Peyer's patch (tissue), 4 donors: Measurements from ENCODE around the gene ABCA5. TPM values are rescaled to one million over a fixed set of nuclear protein-coding genes. Genes with fewer than 3 reads are reported as not detected.

Experiments used
- DNase-seq, 3 donors: peaks; one replicate each; pipeline ENCODE4 v3.0.0-alpha.2; 2017 to 2019
- H3K27ac ChIP-seq, 4 donors: fragments of 200-600 bp; sonication (generic); one replicate each; pipeline ENCODE4 v1.5.1; 2016 to 2019
- H3K27me3 ChIP-seq, 2 donors: fragments of 200-600 bp; sonication (generic); one replicate each; pipeline ENCODE4 v1.5.1; 2019
- H3K36me3 ChIP-seq, 3 donors: fragments of 200-600 bp; sonication (generic); one replicate each; pipeline ENCODE4 v1.5.1; 2016 to 2019
- H3K4me1 ChIP-seq, 4 donors: fragments of 200-600 bp; sonication (generic); one replicate each; pipeline ENCODE4 v1.5.1; 2016 to 2019
- H3K4me3 ChIP-seq, 4 donors: fragments of 200-600 bp; sonication (generic); 1 replicate in 3 of 4; 2 replicates in 1 of 4; pipeline ENCODE4 v1.5.1; 2016 to 2019; ENCODE audit warnings: mild to moderate bottlenecking in 1 of 4
- H3K9me3 ChIP-seq, 4 donors: fragments of 200-600 bp; sonication (generic); one replicate each; pipeline ENCODE4 v1.5.1; 2016 to 2019; ENCODE audit warnings: mild to moderate bottlenecking in 1 of 4
- CTCF ChIP-seq, 6 experiments: fragments of 450-650 bp in 4 of 6; fragments of 200-600 bp in 2 of 6; sonication (generic) in 1 of 6; IDR thresholded peaks; one replicate each; pipeline ENCODE4 v1.5.1; 2017 to 2019; ENCODE audit warnings: antibody characterized with exemption in 6 of 6, mild to moderate bottlenecking in 3 of 6, moderate library complexity in 1 of 6
- POLR2A ChIP-seq, 2 donors: fragments of 450-650 bp; IDR thresholded peaks; one replicate each; pipeline ENCODE4 v1.5.1; 2017; ENCODE audit warnings: antibody characterized with exemption in 2 of 2, mild to moderate bottlenecking in 2 of 2, moderate library complexity in 2 of 2
- total RNA-seq, 4 donors: library from RNA; depleted of rRNA; stranded (reverse); fragments of >200 nt; gene quantifications; one replicate each; pipeline ENCODE4 v1.1.0, GENCODE V29; 2016

The ABCA5 gene
- total RNA-seq, 4 donors from 2014 or later = 25.6 to 239 (median 177) TPM

GRCh38 chr17:69254187-69254586 lies 72.7 kb downstream of the ABCA5 start:
- H3K4me3 ChIP-seq = no peak overlapping the region
- TF ChIP-seq POLR2A (IDR thresholded peaks at IDR 0.05) (no peak), CTCF (IDR thresholded peaks at IDR 0.05) (no peak)
- H3K27me3 ChIP-seq = no peaks in the 10 kb centered on the region
- H3K27ac ChIP-seq = no peak overlapping the region
- no peak for DNase-seq
- H3K9me3 ChIP-seq = no peaks in the 10 kb centered on the region
- H3K36me3 ChIP-seq = peaks cover 0 to 41% (median 0%) of the 10 kb centered on the region in 3 donors
- no peaks in the 10 kb centered on the region for H3K4me1 ChIP-seq

- no peak for TF ChIP-seq POLR2A (IDR thresholded peaks at IDR 0.05)
- H3K4me3 ChIP-seq = no peak overlapping the region
- H3K4me1 ChIP-seq = no peaks in the 10 kb centered on the region
- DNase-seq = no peak
- no peaks in the 10 kb centered on the region for H3K27me3 ChIP-seq
- H3K9me3 ChIP-seq = no peaks in the 10 kb centered on the region
- H3K36me3 ChIP-seq = peaks cover 0 to 35% (median 0%) of the 10 kb centered on the region in 3 donors
- no peak overlapping the region for H3K27ac ChIP-seq
Observed at GRCh38 chr17:69250641-69251040, 76.3 kb downstream of the ABCA5 start.

GRCh38 chr17:69246726-69247375 lies 80.1 kb downstream of the ABCA5 start:
- no peaks in the 10 kb centered on the region for H3K9me3 ChIP-seq
- H3K4me3 ChIP-seq = no peak overlapping the region
- H3K27ac ChIP-seq = no peak overlapping the region
- H3K27me3 ChIP-seq = no peaks in the 10 kb centered on the region
- peak in 5 of 6 experiments; percentile 55 to 66 (median 65) for TF ChIP-seq CTCF (IDR thresholded peaks at IDR 0.05)
- no peak for TF ChIP-seq POLR2A (IDR thresholded peaks at IDR 0.05)
- H3K36me3 ChIP-seq = peaks cover 0 to 28% (median 0%) of the 10 kb centered on the region in 3 donors
- DNase-seq = no peak
- no peaks in the 10 kb centered on the region for H3K4me1 ChIP-seq

GRCh38 chr17:69246202-69246601 lies 80.7 kb downstream of the ABCA5 start:
- TF ChIP-seq POLR2A (IDR thresholded peaks at IDR 0.05) = no peak
- no peak for TF ChIP-seq CTCF (IDR thresholded peaks at IDR 0.05)
- no peak overlapping the region for H3K4me3 ChIP-seq
- H3K36me3 ChIP-seq = peaks cover 0 to 28% (median 0%) of the 10 kb centered on the region in 3 donors
- no peaks in the 10 kb centered on the region for H3K9me3 ChIP-seq
- H3K4me1 ChIP-seq = no peaks in the 10 kb centered on the region
- no peak for DNase-seq
- no peak overlapping the region for H3K27ac ChIP-seq
- no peaks in the 10 kb centered on the region for H3K27me3 ChIP-seq

- TF ChIP-seq POLR2A (IDR thresholded peaks at IDR 0.05) (no peak), CTCF (IDR thresholded peaks at IDR 0.05) (no peak)
- no peaks in the 10 kb centered on the region for H3K4me1 ChIP-seq
- H3K27ac ChIP-seq = no peak overlapping the region
Observed at GRCh38 chr17:69245617-69246016, 81.3 kb downstream of the ABCA5 start.

GRCh38 chr17:69239611-69240600 lies 87.0 kb downstream of the ABCA5 start:
- Histone ChIP-seq H3K9me3 (no peaks in the 10 kb centered on the region), H3K4me3 (no peak overlapping the region), H3K27me3 (no peaks in the 10 kb centered on the region), H3K4me1 (no peaks in the 10 kb centered on the region), H3K36me3 (peaks cover 0 to 30% (median 0%) of the 10 kb centered on the region in 3 donors), H3K27ac (no peak overlapping the region)
- TF ChIP-seq CTCF (IDR thresholded peaks at IDR 0.05) = no peak
- no peak for TF ChIP-seq POLR2A (IDR thresholded peaks at IDR 0.05)
- DNase-seq = no peak

More at GRCh38 chr17:69245617-69246016, 81.3 kb downstream of the ABCA5 start:
- H3K9me3 ChIP-seq = no peaks in the 10 kb centered on the region
- DNase-seq = no peak
- peaks cover 0 to 24% (median 0%) of the 10 kb centered on the region in 3 donors for H3K36me3 ChIP-seq
- no peak overlapping the region for H3K4me3 ChIP-seq
- no peaks in the 10 kb centered on the region for H3K27me3 ChIP-seq
